Activated CD4-positive, alpha-beta T cell treated with anti-CD3 and anti-CD28 coated beads, Interleukin-10, Interleukin-2, amounts not matched to agents 100 ng/mL and 50 ng/mL, durations not matched to agents 16 hours and 8 hours (primary cell): ENCODE data around the gene ISG15.
"Not testable (repeated sequence)": the region's sequence is repeated elsewhere in the genome, so short reads cannot be mapped to it uniquely, and the experiment has no call there.

ENCODE experiments used
- DNase-seq: peaks from one replicate; pipeline ENCODE4 v3.0.0-alpha.2; 2020

The ISG15 gene

DNA sequence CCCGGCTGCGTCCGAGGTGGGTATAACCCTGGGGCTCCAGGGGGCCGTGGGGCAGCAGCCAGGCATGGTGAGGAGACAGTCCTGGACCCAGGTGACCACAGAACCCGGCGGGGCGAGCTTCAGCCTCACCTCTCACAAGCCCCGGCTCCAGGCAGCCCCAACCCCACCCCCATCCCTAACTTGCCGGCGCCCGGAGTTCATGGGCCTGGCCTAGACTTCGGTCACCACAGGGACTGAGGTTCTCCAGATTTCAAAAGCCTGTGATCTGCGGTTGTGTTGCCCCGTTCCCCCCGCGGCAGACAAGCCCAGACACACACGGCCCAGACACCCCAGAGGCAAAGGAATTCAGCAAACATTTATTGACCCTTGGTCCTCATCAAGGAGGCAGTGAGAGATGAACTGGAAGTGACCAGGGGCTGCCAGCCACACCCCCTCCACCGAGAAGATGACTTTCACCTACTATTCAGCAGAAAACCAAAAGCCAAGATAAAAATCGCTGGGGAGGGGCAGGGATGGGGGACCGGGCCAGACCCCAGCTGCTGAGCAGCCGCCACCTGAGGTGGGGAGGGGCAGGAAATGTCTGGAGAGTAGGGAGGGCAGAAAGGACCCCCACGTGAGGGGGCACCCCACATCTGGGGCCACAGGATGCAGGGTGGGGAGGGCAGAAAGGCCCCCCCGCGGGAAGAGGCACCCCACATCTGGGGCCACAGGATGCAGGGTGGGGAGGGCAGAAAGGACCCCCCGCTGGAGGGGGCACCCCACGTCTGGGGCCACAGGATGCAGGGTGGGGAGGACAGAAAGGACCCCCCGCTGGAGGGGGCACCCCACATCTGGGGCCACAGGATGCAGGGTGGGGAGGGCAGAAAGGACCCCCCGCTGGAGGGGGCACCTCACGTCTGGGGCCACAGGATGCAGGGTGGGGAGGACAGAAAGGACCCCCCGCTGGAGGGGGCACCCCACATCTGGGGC, 17.3 kb upstream of the ISG15 start:
- DNase-seq: no peak

DNA sequence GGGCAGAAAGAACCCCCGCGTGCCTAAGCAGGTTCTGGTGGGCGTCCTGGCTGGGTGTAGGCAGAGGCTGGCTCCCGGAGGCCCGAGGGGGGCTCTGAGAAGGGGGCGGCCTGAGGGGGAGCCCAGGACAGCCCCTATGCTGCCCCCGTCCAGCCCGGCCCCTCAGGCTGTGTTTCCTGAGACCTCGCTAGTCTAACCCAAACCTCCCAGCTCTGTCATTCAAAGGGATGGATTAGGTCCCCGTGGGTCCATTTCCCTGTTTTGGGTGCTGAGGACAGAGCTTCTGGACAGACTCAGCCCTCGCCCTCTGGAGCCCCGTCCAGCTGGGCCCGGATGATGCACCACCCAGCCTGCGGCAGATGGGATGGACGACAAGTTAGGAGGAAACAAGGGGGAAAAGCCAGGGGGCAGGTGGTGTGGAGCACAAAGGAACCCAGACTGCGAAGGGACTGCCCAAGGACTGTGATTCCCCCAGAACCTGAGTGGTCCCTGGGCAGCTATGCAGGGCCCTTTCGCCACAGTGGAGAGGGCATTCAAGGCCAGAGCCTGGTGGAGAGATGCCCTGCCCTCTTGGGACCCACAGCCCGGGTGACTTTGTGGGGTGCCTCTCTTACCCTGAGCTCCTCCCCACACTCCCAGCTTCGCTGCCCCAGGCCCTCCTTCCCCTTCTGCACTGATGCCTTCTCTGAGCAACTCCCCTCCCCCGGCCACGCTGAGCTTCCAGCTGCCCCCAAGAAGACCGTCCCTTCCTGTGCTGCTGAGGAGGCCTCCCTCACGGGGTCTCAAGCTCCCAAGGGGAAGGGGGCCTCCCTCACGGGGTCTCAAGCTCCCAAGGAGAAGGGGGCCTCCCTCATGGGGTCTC, 16.2 kb upstream of the ISG15 start:
- DNase-seq: no peak

DNA sequence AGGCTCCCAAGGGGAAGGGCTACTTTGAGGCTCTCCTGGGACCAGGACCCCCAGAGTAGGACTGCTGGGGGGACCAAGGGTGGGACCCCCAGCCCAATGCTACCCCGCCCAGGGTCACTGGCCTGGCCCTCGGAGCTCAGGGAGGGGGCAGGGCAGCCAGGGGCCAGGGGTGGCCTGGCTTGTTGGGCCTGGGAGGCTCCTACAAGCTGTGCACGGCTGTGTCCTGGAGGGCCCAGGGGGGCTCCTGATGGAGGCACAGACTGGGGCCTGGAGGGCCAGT, 15.6 kb upstream of the ISG15 start:
- no peak for DNase-seq

DNA sequence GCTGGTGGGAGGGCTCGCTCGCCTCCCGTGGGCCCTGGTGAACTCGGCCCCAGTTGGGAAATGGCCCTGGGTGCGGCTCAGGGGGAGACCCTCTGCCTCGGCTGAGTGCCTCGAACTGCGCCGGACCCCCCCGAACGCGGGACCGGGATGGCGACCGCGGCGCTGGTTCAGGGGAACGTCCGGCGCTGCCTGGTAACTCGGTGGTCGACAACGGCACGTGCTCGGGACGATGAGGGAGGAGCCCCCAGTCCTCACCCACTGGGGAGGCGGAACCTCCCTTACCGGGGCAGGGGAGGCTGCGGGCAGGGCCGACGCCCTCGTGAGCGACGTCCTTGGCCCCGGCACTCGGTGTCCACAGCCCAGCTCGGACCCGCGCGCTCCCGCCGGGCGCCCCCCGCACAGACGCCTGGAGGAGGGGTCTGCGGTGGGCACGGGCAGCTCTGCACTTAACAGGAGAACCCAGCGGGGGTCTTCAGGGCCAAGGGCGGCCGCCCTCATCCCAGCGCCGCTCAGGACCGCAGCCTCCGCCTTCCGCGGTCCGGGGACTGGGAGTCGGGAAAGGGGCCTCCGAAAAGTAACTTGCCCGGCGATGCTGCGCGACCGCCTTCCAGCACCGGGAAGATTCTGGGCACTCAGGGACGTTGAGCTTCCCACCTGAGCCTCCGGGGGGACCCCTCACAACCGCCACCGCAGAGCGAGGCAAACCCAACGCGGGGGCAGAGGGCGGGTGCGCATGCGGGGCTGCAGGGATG, 15.1 kb upstream of the ISG15 start:
- no peak for DNase-seq

DNA sequence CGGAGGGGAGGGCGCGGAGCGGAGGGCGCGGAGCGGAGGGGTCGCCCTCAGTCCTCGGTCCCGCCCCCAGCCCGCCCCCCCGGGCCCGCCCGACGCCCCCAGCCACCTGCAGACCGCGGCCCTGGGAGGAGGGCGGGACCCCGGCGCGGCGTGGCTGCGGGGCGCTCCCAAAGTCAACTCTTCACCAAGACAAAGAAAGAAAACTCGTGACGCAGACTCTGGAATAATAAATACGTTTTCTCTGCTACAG, 14.6 kb upstream of the ISG15 start:
- no peak for DNase-seq

DNA sequence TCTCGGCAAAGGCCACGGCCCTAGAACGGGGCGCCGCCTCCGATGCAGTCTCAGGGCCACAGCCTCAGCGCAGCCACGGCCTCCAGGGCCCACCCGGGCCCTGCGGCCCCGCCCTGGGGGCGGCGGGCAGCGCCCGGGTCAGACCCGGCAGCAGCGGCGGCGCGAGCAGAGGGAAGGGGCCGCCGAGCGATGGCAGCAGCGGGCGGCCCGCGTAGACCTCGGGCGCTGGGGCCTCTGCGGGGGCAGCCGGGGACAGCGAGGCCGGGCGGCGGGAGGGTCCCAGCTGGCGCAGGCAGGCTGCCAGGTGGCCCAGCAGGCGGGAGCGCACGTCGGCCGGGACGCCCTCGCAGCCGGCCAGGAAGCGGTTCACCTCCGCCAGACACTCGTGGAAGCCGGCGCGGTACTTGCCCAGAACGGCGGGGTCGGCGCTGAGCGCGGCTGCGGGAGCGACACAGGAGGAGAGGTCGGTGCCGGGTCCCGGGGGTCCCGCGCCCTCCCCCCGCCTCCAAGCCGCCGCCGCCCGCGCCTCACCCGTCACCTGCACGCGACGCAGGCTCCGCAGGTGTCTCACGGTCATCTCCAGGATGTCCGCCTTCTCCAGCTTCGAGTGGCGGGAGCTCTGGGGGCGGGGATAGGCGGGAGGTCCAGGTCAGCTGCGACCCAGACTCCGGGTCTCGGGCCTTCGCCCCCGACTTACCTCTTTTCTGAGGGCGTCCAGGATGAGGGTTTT, 14.1 kb upstream of the ISG15 start:
- no peak for DNase-seq

DNA sequence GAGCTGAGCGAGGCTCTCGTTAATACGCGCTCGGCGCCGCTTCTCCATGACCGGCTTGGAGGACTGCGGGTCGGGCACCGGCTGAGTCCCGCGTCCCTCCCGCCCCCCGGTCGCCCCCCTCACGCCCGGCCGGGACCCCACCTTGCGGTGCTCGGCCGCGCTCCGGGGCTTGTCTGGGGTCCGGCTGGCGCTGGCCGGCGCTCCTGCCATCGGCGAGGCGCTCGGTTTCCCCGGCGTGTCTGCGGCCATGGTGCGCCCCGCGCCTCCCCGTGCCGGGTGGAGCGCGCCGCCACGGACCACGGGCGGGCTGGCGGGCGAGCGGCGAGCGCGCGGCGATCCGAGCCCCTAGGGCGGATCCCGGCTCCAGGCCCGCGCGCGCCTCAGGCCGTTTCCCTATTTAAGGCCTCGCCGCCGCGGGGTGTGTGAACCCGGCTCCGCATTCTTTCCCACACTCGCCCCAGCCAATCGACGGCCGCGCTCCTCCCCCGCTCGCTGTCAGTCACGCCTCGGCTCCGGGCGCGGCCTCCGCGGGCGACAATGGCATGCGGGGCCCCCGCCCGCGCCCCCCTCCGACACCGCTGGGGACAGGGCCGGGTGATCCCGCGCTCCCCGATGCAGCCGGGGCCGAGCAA, 13.5 kb upstream of the ISG15 start, which contains the start of gene HES4:
Gene HES4 (minus strand): TSS at position 373 of the 632 bp plus-strand sequence. CDS start 124 bp downstream, at position 249.
- DNase-seq: peak; percentile 56

DNA sequence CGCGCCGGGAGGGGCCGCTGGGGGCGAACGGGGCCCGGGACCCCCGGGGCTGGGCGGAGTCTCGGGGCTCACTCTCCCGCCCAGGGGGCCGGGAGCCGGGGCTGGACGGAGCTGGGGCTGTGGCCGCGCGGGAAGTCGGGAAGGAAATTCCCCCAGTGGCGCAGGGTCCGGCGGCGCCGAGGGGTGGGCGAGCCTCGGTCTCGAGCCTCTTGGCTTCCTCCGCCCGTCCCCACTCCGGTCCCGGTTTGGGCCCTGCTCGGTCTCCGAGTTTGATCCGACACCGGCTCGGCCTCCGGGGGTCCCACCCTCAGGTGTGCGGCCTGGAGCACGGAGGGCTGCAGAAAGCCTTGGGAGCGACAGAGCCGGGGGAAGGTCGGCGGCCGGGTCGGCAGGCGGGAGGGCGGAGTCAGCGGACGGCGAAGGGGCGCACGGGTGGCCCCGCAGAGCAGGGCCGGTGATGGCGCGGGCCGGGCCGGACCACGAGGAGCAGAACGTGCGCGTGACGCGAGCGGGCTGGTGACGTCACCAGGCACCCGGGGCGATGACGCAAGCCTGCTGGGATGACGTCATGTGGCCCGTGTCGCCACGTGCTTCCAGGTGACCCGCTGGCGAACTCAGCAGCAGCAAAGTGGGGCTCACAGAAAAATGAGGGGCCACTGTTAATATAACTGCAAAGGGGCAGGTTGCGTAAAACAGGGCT, 12.8 kb upstream of the ISG15 start:
- DNase-seq: peak; percentile 60

DNA sequence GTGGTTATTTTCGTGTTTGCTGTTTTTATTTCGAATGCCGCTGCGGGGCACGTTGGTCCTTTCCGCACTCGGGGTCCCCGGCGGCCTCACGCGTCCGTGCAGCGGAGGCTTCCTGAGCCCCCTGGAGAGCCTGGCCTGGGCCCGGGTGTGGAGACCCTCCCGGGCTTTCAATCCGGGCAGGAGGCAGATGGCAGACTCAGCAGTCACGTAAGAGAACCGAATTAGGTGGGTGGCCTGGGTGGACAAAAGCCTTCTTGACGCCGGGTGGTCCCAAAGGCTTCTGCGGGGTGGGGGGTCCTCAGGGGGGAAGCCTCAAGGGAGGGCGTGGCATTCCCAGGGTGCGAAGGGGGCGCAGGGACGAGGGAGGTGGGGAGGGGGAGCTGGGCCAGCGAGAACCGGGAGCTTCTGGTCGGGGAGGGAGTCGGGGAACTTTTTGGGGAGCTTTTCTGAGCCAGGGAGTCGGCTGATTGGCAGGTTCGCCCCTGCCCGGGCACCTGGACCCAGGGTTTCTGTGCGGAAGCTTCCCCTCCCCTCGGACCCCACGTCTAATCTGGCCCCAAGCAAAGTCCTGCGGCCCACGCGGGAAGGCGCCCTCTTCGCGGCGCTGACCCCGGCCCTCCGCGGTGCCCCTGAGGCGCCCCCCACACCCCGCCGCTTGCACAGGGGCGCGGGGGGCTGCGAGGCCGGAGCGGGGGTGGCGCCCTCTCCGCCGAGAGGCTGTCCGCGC, 12.1 kb upstream of the ISG15 start:
- no peak for DNase-seq

DNA sequence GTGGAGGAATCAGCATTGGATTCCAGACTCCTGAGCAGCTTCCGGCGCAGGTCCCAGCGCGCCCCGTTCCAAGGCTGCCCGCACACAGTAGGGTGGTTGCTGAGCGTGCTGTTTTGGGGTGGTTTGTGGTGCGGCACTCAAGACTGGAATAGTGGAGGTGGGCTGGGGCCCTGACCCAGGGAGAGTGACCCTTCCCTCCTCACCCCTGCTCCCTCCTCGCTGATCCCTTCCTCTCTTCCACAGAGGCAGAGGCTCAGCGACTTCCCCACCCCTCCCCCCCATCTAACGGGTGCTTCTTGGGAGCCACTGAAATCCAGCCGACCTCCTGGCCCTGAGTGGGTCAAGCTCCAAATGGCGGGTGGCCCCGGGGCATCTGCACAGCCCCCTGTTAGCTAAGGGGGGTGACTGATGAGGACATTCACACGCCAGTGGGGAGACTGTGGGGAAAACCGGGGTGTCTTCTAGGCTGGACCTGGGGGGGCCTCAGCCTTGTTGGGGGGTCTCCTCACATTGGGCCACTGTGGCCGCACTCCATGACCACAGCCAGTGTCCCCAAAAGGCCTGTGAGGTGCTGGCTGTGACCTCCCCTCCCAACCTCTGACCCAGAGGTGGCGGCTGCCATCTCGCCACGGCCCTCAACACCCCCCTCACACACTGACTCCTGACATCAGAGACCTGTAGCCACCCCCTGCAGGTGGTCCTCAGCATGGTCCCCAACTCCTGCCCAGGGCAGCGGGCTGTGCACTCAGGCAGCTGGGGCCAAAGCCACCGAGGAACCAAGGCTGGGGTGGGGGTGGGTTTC, 9.5 kb upstream of the ISG15 start:
- DNase-seq: no peak

DNA sequence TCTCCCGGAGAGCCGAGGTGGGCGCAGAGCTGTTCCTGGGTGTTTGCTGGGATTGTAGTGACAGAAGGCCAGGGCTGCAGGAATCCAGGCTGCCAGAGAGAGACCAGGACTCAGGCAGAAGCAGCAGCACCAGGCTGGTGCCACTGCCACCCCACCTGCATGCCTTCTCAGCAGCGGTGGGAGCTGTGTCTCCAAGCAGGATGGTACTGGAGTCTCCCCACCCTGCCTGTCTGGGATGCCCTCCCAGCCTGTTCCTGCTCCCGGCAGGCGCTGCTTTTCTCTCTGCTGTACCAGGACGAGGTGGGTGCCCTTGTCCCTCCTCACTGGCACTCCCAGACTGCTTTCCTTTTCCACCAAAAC, 8.9 kb upstream of the ISG15 start:
- DNase-seq: no peak

DNA sequence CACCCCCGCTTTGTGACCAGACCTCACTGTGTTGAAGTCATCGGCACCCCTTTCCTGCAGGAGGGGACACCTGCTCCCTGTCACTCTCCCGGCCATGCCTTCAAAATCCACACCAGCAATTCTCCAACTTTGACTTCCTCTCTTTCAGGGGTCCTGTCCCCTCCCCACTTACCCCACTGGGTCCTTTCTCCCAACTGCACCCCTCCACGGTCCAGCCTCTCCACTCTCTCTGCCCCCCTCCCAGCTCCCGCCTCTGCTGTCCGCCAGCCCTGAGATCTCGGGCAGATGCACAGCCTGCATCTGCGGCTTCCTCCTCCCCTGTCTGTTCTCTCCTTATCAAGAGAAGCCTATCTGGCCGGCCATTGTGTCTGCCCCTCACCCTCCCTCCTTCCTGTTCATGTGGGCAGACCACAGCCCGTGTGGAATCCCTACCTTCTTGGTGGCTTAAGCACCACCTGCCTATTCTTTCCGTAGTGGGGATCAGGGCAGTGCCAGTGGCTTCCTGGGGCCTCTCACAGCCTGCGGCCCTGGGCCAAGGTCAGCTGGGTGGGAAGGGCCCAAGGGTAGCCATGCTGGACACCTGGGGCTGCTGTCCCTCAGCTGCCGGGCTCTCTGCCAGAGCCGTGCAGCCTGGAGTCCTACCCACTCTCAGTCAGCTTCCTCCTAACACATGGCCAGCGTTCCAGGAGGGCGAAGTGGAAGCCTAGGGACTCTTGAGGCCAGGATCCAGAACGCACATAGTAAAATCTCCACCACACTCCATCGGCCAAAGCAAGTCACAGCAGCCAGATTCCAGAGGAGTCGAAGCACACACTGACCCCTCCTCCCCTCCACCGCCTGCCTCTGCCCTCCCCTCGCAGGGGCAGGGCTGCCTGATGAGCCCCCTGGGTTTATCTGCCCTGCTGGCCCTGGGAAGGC, 8.3 kb upstream of the ISG15 start:
- DNase-seq: no peak

DNA sequence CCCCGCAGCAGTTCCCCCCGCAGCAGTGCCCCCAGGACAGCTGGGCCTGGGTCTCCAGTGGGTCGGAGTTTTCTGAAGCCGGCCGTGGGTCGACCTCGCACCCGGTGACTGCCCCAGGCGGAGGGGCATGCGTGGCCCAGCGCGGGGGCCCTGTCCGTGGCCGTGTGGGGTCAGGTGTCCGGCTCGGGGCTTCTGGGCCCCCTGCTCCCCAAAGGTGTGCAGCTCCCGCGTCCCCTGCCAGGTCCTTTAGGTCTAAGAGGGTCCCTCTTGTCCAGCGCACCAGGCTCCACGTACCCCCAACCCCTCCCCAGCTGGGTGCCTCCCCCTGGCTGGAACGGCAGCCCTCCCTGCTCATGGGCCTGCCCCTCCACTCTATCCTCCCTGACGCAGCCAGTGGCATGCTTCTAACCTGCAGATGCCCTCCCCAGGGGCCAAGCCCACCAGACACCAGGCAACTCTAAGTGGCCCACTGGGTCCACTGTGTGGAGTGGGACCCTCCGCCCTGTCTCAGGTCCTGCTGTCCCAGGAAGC, 7.5 kb upstream of the ISG15 start:
- DNase-seq: no peak

DNA sequence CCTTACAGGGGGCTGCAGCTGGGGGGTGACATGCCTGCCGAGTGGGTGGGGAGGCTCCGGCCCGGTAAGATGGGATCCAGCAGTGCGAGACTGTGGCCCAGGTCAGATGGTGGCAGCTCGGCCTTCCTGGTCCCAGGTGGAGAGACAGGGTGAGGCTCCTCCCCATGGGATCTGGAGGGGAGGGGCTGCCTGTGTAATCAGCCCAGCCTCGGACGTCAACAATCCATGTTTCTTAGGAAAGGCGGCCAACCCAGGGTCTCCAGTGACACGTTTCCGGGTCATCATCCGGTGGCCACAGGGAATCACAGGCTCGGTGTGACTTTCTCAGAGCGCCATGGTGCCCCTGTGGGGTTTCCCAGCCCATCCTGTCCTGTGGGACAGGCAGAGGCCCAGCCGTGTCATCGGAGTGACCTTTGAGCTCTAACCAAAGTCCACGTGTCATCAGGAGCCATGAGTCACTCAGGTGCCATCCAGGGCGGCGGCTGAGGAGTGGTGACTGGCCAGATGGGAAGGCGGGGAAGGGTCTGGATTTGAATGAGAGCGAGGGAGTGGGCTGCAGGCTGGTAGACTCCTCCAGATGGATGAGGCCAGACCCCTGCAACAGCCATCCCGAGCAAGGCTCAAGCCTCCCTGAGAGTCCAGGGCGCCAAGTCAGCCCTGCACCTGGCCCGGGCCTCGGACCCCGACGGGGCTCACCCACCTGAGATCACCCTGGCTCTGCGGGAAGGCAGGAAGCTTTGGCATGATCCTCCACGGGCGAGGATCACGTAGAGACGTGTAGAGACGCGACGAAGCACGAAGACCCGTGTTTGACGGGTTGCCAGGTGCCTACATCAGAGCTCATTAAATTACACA, 6.8 kb upstream of the ISG15 start:
- no peak for DNase-seq

DNA sequence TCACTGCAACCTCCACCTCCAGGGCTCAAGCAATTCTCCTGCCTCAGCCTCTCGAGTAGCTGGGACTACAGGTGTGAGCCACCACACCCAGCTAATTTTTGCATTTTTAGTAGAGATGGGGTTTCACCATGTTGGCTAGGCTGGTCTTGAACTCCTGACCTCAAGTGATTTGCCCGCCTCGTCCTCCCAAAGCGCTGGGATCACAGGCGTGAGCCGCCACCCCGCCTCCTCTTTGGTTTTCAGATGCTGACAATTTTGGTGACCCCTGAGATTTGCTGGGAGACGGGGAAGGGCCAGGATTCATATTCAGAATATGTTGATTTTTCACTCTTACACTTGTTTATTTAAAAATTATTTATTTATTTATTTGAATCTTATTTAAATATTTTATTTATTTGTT, 3.2 kb upstream of the ISG15 start:
- not testable (repeated sequence) for DNase-seq

DNA sequence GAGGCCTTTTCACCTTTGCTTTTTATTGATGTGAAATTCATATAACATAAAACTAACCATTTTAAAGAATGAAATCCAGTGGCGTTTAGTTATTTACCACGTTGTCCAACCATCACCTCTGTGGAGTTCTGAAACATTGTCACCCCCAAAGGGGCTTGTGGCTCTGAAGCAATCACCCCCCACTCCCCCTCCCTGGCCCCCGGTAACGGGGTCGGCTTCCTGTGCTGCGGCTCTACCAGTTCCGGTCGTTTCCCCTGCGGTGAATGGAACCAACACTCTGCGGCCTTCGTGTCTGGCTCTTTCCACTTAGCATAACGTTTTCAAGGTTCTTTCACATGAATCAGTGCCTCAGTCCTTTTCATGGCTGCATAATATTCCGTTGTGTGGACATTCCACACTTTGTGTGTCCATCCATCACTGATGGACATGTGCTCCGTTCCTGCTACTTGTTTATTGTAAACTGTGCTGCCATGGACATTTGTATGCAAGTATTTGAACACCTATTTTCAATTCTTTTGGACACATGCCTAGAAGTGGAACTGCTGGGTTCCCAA, 1.8 kb upstream of the ISG15 start:
- DNase-seq: no peak

DNA sequence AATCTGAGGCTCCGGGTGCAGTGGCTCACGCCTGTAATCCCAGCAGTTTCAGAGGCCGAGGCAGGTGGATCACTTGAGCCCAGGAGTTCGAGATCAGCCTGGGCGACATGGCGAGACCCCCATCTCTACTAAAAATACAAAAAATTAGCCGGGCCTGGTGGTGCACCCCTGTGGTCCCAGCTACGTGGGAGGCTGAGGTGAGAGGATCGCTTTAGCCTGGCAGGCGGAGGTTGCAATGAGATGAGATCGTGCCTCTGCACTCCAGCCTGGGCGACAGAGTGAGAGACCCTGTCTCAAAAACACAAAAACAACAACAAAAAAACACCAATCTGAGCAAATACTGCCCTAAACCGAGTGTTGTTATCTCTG, 577 bp upstream of the ISG15 start:
- not testable (repeated sequence) for DNase-seq
